B cell (primary cell): ENCODE results near the gene SMU1. TPM values are rescaled to one million over a fixed set of nuclear protein-coding genes. Genes with fewer than 3 reads are reported as not detected.

Source experiments
- ATAC-seq: fragments of 200-7000 bp; cut with Tn5 transposase; one replicate; pipeline ENCODE4 v1.10.0; 2021; ENCODE audit warnings: low read depth, mild to moderate bottlenecking, moderate number of reproducible peaks, moderate library complexity
- CTCF ChIA-PET: fragments of 350-600 bp; sonication (Branson Sonifier 250); formaldehyde crosslinking; loops from one replicate; lab custom pipeline; 2021; ENCODE audit warnings: antibody characterized with exemption, inconsistent platforms; lab: Charles Lee
- POLR2A ChIA-PET: fragments of 350-600 bp; sonication (Branson Sonifier 250); formaldehyde crosslinking; loops from one replicate; lab custom pipeline; 2021; ENCODE audit warnings: antibody characterized with exemption; lab: Charles Lee
- DNase-seq: peaks from one replicate; pipeline ENCODE4 v3.0.0; 2013
- H2AFZ ChIP-seq: 2 replicates; pipeline ENCODE4 v1.6.1; 2012; ENCODE audit warnings: mild to moderate bottlenecking, low read depth, low read length; ENCODE audit not compliant: insufficient read depth, poor library complexity, severe bottlenecking
- H3K27ac ChIP-seq, 2 donors: 1 replicate in 1 of 2; 2 replicates in 1 of 2; pipeline ENCODE4 v1.5.1; 2012 to 2013; ENCODE audit warnings: low read length in 2 of 2, mild to moderate bottlenecking in 2 of 2, moderate library complexity in 1 of 2
- H3K27me3 ChIP-seq, 4 experiments: fragments of 200-600 bp in 1 of 4; sonication (generic) in 1 of 4; replicated peaks in 1 of 4; 1 replicate in 2 of 4; 2 replicates in 2 of 4; pipeline versions ENCODE4 v1.6.1 to v1.7.0; 2013 to 2016; ENCODE audit warnings: low read length in 3 of 4, mild to moderate bottlenecking in 2 of 4, mixed read lengths in 1 of 4, moderate library complexity in 1 of 4; ENCODE audit not compliant: insufficient read depth in 4 of 4, control insufficient read depth in 3 of 4; ENCODE audit errors: control extremely low read depth in 1 of 4
- H3K36me3 ChIP-seq, 2 experiments: replicated peaks in 1 of 2; 1 replicate in 1 of 2; 2 replicates in 1 of 2; pipeline versions ENCODE4 v1.6.1 to v1.7.1; 2013; ENCODE audit warnings: low read length in 1 of 2; ENCODE audit not compliant: insufficient read depth in 2 of 2, control insufficient read depth in 1 of 2; ENCODE audit errors: control extremely low read depth in 1 of 2, extremely low read depth in 1 of 2
- H3K4me1 ChIP-seq, 2 donors: fragments of 200-600 bp in 1 of 2; sonication (generic) in 1 of 2; 1 replicate in 1 of 2; 2 replicates in 1 of 2; pipeline versions ENCODE4 v1.5.1 to v1.6.1; 2013 to 2017; ENCODE audit warnings: low read length in 2 of 2; ENCODE audit not compliant: control insufficient read depth in 2 of 2, insufficient read depth in 2 of 2
- H3K4me2 ChIP-seq: replicated peaks from 2 replicates; pipeline ENCODE3; 2012; ENCODE audit warnings: mild to moderate bottlenecking, low read depth, low read length; ENCODE audit not compliant: poor library complexity, severe bottlenecking
- H3K4me3 ChIP-seq, 5 experiments: fragments of 200-600 bp in 1 of 5; sonication (generic) in 1 of 5; 1 replicate in 3 of 5; 2 replicates in 2 of 5; pipeline versions ENCODE4 v1.5.1 to v1.7.0; 2011 to 2016; ENCODE audit warnings: low read length in 4 of 5, mild to moderate bottlenecking in 4 of 5, low read depth in 2 of 5, control low read depth in 1 of 5, moderate library complexity in 1 of 5; ENCODE audit not compliant: insufficient read depth in 1 of 5; ENCODE audit errors: control extremely low read depth in 1 of 5, extremely low read depth in 1 of 5
- H3K79me2 ChIP-seq: fragments of 200-600 bp; sonication (generic); one replicate; pipeline ENCODE4 v1.6.0; 2016; ENCODE audit warnings: low read length; ENCODE audit not compliant: control insufficient read depth, insufficient read depth
- H3K9ac ChIP-seq: fragments of 200-600 bp; sonication (generic); 2 replicates; pipeline ENCODE4 v1.6.1; 2017; ENCODE audit warnings: mild to moderate bottlenecking, low read length, moderate library complexity
- H3K9me3 ChIP-seq, 3 donors: one replicate each; pipeline versions ENCODE4 v1.6.1 to v1.7.1; 2013; ENCODE audit warnings: low read length in 2 of 3; ENCODE audit not compliant: control insufficient read depth in 2 of 3, insufficient read depth in 1 of 3; ENCODE audit errors: control extremely low read depth in 1 of 3
- H4K20me1 ChIP-seq: 2 replicates; pipeline ENCODE4 v1.6.0; 2012; ENCODE audit warnings: mild to moderate bottlenecking, low read length; ENCODE audit not compliant: insufficient read depth, control insufficient read depth, poor library complexity, severe bottlenecking
- H3K27ac Mint-ChIP-seq: one replicate; pipeline ENCODE4 v1.8.0; 2021; ENCODE audit warnings: mixed read lengths
- H3K27me3 Mint-ChIP-seq: one replicate; pipeline ENCODE4 v1.8.0; 2021; ENCODE audit warnings: mixed read lengths
- H3K4me1 Mint-ChIP-seq: one replicate; pipeline ENCODE4 v1.8.0; 2021; ENCODE audit warnings: mixed read lengths
- H3K4me3 Mint-ChIP-seq: one replicate; pipeline ENCODE4 v1.8.0; 2021; ENCODE audit warnings: mixed read lengths
- H3K9me3 Mint-ChIP-seq: one replicate; pipeline ENCODE4 v1.8.0; 2022; ENCODE audit warnings: mixed read lengths; ENCODE audit not compliant: insufficient read depth
- EZH2 ChIP-seq: IDR thresholded peaks from 2 replicates; pipeline ENCODE4 v1.6.1; 2012; ENCODE audit warnings: borderline replicate concordance, low read depth, mild to moderate bottlenecking, moderate library complexity, low read length; ENCODE audit not compliant: insufficient read depth, poor library complexity, severe bottlenecking
- WGBS: methylation state at CpG from one replicate; pipeline ENCODE4 v1.1.5; 2013; ENCODE audit warnings: missing lambda C conversion rate; ENCODE audit not compliant: insufficient coverage; 5-methylcytosine and 5-hydroxymethylcytosine counted together
- intact Hi-C: fragments of 100-400 bp; cut with micrococcal nuclease; formaldehyde crosslinking; loops from one replicate; pipeline ENCODE4 v1.10.0; 2022
- polyA plus RNA-seq: library from polyadenylated mRNA; depleted of rRNA; stranded (reverse); fragments of >200 nt; gene quantifications from 2 replicates; pipeline ENCODE4 v1.2.3, GENCODE V29; 2012
- total RNA-seq, 2 donors: library from RNA; stranded (reverse); fragments of 120-200 nt in 1 of 2; gene quantifications; 1 replicate in 1 of 2; 2 replicates in 1 of 2; pipeline versions ENCODE4 v1.2.3 to v1.2.4, GENCODE V29; 2013 to 2022
- TF ChIP-seq, protein P1 (sequence below): fragments of 200-600 bp; IDR thresholded peaks from one replicate; pipeline ENCODE4 v1.8.0; 2022; ENCODE audit warnings: antibody characterized with exemption, mild to moderate bottlenecking

Gene SMU1
- total and polyA plus RNA-seq, 2 donors (not counting 1 experiment from before 2014, with no cell fraction given) = 6.2 to 26.3 TPM

- no peaks in the 10 kb centered on the region for H3K27me3 ChIP-seq
- 100% methylated on average over 1 of the region's 3 CpGs for WGBS
- TF ChIP-seq, protein P1, sequence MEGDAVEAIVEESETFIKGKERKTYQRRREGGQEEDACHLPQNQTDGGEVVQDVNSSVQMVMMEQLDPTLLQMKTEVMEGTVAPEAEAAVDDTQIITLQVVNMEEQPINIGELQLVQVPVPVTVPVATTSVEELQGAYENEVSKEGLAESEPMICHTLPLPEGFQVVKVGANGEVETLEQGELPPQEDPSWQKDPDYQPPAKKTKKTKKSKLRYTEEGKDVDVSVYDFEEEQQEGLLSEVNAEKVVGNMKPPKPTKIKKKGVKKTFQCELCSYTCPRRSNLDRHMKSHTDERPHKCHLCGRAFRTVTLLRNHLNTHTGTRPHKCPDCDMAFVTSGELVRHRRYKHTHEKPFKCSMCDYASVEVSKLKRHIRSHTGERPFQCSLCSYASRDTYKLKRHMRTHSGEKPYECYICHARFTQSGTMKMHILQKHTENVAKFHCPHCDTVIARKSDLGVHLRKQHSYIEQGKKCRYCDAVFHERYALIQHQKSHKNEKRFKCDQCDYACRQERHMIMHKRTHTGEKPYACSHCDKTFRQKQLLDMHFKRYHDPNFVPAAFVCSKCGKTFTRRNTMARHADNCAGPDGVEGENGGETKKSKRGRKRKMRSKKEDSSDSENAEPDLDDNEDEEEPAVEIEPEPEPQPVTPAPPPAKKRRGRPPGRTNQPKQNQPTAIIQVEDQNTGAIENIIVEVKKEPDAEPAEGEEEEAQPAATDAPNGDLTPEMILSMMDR = no peak
- no peak for TF ChIP-seq EZH2
- H2AFZ ChIP-seq = no peak overlapping the region
- no peak overlapping the region for H3K9ac ChIP-seq
- no peak overlapping the region for H3K27ac ChIP-seq
- Mint-ChIP-seq H3K27ac (no peak overlapping the region), H3K4me3 (no peak overlapping the region), H3K4me1 (no peaks in the 10 kb centered on the region), H3K27me3 (no peaks in the 10 kb centered on the region), H3K9me3 (no peaks in the 10 kb centered on the region)
- ChIA-PET POLR2A (no interaction called here), CTCF (no interaction called here)
- H3K9me3 ChIP-seq = no peaks in the 10 kb centered on the region
- H3K4me1 ChIP-seq = no peaks in the 10 kb centered on the region
- H3K4me3 ChIP-seq = no peak overlapping the region
- no peaks in the 10 kb centered on the region for H3K36me3 ChIP-seq
- no peak overlapping the region for H3K4me2 ChIP-seq
- intact Hi-C loops = no loop called here
- no peak for ATAC-seq
- H3K79me2 ChIP-seq = peaks cover 8% of the 10 kb centered on the region
- DNase-seq = no peak
- no peaks in the 10 kb centered on the region for H4K20me1 ChIP-seq
Measured at GRCh38 chr9:33012328-33013069, 64.0 kb downstream of the SMU1 start.

- Histone ChIP-seq H4K20me1 (no peaks in the 10 kb centered on the region), H3K9me3 (no peaks in the 10 kb centered on the region), H3K4me1 (no peaks in the 10 kb centered on the region), H3K27me3 (no peaks in the 10 kb centered on the region), H3K4me2 (no peak overlapping the region), H3K79me2 (peaks cover 8% of the 10 kb centered on the region), H3K4me3 (no peak overlapping the region), H3K9ac (no peak overlapping the region), H2AFZ (no peak overlapping the region), H3K27ac (no peak overlapping the region), H3K36me3 (no peaks in the 10 kb centered on the region)
- DNase-seq (no peak), ATAC-seq (no peak)
- intact Hi-C loops = no loop called here
- TF ChIP-seq, protein P1 = no peak
- TF ChIP-seq EZH2 = no peak
- no peak overlapping the region for H3K27ac Mint-ChIP-seq
- no peaks in the 10 kb centered on the region for H3K27me3 Mint-ChIP-seq
- ChIA-PET POLR2A (no interaction called here), CTCF (no interaction called here)
- 92% methylated on average over 1 of the region's 3 CpGs for WGBS
- no peaks in the 10 kb centered on the region for H3K4me1 Mint-ChIP-seq
- H3K9me3 Mint-ChIP-seq = no peaks in the 10 kb centered on the region
- no peak overlapping the region for H3K4me3 Mint-ChIP-seq
Measured at GRCh38 chr9:33011831-33012230, 64.6 kb downstream of the SMU1 start.
